Inflammatory macrophage treated with lipopolysaccharide for 4 hours (primary cell): ENCODE data around the gene APPL1.

Source experiments
- DNase-seq: peaks from one replicate; pipeline ENCODE4 v3.0.0-alpha.2; 2020

Gene APPL1, protein sequence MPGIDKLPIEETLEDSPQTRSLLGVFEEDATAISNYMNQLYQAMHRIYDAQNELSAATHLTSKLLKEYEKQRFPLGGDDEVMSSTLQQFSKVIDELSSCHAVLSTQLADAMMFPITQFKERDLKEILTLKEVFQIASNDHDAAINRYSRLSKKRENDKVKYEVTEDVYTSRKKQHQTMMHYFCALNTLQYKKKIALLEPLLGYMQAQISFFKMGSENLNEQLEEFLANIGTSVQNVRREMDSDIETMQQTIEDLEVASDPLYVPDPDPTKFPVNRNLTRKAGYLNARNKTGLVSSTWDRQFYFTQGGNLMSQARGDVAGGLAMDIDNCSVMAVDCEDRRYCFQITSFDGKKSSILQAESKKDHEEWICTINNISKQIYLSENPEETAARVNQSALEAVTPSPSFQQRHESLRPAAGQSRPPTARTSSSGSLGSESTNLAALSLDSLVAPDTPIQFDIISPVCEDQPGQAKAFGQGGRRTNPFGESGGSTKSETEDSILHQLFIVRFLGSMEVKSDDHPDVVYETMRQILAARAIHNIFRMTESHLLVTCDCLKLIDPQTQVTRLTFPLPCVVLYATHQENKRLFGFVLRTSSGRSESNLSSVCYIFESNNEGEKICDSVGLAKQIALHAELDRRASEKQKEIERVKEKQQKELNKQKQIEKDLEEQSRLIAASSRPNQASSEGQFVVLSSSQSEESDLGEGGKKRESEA

DNA sequence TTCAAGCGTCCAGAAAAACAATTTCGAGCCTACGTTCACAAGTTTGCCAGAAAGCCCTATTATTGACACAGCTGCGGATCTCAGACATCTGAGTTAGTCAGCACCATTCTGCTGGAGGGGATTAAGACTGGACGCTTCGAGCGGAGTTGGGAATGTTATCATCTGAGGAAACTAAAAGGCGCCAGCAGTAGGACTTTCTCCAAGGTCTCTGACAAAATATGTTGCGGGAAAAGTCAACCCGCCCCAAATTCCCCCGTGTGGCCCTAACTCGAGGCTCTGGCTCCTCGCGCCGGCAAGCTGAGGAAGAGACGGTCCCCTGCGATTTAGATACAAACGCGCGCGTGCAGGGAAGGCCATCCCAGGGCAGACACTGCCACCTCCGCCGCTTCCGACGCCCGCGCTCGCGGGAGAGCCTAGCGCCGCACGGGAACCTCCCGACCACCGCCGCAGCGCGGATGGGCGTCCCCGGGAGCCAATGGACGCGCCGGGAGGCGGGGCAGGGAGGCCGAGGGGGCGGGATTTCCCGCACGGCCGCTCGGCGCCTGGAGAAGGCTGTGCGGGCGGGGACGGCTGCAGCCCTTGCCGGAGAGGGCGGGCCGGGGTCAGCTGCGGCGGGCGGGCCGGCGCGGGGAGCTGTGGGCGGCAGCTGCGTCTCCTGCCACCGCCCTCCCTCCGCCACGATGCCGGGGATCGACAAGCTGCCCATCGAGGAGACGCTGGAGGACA lies at the start of gene APPL1:
TSS of gene APPL1 (plus strand) at position 526 of the 726 bp plus-strand sequence. CDS start at position 681, 155 bp downstream.
- peak; percentile 93 for DNase-seq

DNA sequence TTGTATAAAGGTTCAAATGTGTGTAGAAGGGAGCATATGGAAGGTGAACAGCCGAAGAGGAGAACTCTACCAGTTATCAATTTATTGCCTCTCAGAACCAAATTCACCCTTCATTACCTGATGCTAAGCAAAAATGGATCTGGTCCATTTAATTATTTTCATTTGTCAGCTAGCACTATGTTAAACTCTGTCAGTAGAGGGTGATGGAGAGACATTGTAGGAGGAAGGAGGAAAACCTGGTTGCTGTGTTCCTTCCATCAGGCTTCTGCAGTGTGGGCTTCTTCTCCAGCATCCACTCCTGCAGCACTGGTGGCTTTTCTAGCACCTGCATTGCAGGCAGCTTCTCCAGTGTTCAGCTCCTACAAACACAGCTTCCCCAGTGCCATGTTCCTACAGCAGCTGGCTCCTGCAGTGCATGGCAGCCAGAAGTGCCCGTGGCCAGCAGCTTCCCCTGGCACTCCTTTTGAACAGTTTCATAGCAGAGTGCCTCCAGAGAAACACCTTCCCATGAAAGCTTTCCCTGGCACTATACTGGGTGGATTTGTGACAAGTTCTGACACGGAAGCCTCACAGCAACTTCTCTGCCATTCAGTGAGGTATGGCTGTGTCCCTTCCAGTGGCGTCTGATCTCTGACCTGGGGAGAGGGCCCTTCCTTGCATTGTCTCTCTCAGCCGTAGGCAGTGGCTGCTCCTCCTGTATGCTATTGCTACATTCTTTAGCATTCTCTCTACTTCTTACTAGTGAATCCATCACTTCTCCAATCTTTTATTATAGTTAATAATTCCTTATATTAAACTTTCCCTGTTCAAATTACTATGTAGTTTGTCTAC lies 47.7 kb upstream of the APPL1 start:
- no peak for DNase-seq

DNA sequence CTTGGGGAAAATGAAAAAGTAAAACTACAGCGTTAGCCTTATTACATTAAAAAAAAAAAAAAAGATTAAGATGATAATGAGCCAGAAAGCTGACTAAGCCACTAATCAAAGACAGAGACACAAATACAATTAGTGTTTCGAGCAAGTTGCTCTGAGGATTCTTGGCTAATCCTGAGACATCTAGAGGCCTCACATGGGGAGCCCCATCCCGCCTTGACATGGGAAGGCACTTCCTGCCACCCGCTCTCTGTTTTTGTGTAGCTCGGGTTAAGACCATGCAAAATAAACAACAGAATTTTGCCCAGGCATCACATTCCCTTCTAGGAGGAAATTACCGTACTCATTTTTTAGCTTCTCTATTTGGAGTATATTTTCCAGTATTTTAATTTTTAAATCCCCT lies 43.0 kb upstream of the APPL1 start:
- no peak for DNase-seq

DNA sequence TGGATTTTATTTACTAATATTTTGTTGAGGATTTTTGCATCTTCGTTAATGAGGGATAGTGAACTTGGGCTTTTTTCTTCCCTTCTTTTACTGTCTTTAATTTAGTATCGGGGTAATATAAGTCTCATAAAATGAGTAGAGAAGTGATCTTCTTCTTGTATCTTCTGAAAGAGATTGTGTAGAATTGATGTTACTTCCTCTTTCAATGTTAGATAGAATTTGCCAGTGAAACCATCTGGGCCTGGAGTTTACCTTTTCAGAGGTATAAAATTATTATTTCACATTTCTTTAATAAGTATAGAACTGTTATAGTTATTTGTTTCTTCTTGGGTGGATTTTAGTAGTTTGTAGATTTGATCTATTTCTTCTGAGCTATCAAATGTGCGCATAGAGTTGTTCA lies 35.5 kb upstream of the APPL1 start:
- no peak for DNase-seq

DNA sequence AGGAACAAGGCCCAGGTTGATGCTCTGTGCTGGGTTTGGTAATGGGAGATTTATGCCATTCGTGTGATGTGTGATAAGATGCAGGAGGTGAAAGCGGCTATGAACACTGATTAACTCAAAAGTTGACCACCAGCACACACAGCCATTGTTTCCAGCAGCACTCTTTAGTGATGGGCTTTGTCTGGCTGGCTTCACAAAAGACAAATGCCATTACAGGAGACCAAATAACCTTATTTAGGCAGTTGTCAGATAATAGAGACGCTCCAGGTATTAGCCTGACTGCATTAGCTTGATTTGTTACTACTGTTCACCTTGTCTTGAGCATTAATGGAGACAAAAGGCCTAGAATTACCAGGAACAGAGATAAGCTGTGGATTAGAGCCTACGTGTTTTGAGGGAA lies 32.9 kb upstream of the APPL1 start:
- DNase-seq = no peak

DNA sequence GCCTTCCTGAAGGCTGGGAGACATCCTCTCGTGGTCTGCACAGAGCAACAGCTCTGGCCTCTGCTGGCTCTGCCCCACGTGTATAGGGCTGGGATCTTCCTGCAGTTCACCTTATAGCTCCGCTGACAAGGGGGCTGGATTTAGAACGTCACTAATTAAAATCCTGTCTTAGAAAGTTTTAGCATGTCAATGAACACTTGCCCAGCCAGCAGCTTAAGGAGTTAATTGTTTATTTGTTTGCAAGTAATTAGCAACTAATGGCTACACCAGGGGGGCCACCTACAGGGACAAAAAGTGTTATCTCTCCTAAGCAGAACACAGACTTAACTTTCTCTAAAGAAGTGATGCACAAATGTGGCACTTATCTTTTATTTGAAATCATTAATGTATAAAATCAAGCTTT lies 27.6 kb upstream of the APPL1 start, which contains the start of gene HESX1:
TSS of gene HESX1 (minus strand) at position 84 of the 403 bp plus-strand sequence. CDS start at position 24, 60 bp downstream.
- no peak for DNase-seq

DNA sequence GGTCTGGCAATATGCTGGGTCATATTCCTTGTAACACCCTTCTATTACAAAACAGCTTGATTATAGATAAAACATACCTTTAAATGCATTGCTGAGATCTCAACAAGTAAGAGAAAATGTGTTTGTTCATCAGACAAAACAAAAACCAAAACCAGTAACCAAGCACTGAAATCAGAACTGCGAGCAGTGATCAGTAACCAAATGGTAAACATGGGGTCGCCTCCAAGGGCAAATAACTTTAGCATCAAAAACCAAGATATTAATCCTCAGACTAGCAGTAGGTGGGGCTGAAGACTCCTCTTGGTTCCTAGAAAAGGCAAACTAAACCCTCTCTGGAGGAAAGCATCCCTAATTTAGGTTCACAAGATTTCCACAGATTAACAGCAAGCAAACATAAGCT lies 21.1 kb upstream of the APPL1 start:
- no peak for DNase-seq

DNA sequence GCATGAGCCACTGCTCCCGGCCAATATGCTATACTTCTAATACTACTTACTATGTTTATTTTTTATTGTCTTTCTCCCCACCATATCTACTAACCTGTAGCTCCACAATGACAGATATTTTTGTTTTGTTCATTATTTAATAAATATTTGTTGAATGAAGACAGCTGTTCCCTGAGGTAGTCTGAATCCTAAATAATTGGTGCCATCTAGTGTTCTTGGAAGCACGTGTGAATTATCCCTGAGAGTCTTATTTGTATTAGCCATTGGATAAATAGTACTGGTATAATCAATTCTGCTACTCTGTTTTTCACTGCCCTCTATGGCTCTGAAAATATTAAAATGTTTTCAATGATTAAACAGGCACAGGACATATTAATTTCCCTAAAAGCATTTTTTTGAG lies 5.6 kb upstream of the APPL1 start:
- no peak for DNase-seq

DNA sequence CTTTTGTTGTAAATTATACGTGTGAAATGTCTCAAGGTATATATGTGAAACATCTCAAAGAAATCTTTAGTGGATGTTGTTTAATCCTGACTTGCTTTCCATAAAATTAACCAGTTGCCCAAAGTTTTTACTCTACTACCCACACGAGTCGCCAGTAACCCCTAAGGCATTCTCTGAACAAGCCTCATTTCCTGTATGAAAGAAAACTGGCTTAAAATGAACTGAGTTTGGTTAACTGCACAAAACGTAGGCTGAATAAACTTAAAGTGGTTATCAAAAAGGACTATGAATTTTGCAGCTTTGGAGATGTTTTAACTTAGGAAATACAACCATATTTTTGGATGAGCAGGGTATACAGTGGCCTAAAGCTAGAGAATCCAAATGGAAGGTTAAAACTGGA lies 2.7 kb upstream of the APPL1 start:
- DNase-seq = no peak

DNA sequence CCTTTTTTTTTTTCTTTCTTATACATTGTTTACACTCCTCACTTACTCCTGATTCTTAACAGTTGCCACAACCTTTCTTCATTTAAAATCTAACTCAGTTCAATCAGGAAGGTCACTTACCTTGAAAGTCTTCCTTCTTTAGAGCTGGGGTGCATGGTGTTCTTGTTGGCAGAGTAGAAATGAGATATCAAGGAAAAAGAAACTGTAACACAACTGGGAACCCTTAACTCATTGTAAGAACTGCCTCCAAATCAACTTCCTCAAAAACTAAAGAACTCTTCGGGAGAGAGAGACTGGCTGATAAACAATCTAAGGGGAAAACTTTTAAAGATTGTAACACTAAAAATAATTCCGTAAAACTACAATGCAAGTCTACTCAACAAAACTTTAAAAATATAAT lies 1.4 kb upstream of the APPL1 start:
- DNase-seq = peak; percentile 71

DNA sequence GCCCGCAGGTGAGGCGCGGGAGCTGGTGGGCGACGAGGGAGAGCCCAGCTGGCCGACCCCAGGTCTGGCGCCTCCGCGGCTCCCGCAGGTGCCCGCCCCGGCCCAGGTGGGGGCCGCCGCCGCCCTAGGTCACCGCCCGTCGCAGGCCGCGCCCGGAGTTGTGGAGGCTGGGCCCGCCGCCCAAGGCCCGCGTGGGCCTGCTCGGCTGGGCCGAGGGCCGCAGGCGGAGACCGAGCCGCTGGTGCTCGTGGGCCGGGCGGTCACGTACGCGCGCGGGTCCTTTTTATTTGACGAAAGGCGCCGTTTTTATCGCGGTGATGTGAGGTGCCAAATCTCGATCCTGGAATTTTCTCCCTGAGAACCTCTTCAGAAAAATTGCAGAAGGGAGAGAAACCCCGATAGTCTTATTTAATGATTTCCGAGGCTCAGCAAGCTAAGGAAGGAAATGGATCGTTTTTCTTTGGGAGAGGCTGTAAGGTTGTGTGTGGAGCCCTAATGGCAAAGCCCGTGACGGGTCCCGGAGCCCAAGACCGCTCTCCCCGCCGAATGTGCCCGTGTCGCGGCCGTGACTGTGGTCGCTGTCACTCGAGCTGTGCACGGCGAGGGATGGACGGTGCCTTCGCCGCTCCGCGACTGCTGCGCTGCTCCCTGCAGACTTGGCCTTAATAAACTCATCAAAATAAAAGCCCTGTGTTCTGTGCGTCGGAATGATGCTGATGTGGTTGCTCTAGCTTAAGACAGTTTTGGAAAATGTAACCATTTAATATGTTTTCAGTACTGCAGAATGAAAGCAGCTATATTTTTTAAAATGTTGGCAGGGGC lies 612 bp downstream of the APPL1 start:
- DNase-seq = peak; percentile 26

DNA sequence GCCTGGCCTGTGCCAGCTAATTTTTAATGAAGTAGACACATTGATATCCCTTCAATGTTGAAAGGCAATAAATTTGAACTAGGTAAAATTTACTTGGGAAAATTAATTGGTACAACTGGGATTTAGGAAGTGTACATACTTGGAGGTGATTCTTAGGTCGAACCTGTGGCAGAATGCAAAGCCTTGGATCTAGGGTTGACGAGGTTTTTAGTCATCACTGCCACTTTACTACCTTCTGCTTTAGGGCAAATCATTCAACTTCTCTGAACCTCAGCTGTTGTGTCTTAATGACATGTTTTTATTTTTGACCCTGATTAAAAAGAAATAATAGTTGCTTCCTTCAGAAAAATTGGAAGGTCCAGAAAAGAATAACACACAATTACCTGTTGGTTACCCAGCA lies 2.5 kb downstream of the APPL1 start:
- DNase-seq = no peak

DNA sequence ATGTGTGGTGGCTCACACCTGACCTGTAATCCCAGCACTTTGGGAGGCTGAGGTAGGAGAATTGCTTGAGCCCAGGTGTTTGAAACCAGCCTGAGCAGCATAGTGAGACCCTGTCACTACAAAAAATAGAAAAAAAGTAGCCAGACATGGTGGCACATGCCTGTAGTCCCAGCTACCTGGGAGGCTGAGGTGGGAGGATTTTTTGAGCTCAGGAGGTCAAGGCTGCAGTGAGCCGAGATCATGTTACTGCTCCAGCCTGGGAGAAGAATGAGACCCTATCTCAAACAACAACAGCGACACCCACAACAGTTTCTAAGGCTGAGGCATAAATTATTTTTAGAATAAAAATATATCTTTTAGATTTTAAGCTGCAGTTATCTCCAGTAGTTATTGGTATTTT lies 6.3 kb downstream of the APPL1 start:
- no peak for DNase-seq

DNA sequence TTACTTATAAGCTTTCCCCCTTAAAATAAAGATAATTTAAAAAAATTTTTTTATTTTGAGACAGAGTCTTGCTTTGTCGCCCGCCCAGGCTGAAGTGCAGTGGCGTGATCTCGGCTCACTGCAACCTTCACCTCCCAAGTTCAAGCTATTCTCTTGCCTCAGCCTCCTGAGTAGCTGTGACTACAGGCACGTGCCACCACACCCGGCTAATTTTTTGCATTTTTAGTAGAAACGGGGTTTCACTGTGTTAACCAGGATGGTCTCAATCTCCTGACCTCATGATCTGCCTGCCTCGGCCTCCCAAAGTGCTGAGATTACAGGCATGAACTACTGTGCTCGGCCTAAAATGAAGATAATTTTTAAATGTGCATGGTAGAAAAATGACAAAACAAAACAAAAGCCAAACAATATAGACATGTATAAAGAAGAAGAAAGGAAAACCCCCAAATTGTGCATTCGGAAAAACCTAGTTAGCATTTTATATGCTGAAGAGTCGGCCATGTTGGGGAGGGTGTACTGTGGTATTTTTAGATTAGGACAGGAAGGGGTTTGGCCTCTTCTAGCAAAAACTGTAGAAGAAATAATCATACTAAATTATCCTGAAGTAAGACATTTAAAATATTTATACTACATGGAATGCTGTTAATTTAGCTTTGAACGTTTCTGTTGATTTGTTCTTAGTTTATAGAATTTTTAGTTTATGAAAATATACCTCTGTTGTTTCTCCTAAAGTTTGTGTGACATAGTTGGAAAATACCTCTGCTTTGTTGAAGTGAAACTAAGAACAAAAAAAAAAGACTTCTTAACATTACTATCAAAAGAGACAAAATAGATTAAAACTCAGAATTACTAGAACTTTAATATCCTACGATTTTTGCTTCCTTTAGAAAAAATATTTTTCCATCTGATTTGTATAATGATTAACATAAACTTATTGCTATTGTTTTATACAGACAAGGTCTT lies 7.4 kb downstream of the APPL1 start:
- no peak for DNase-seq

DNA sequence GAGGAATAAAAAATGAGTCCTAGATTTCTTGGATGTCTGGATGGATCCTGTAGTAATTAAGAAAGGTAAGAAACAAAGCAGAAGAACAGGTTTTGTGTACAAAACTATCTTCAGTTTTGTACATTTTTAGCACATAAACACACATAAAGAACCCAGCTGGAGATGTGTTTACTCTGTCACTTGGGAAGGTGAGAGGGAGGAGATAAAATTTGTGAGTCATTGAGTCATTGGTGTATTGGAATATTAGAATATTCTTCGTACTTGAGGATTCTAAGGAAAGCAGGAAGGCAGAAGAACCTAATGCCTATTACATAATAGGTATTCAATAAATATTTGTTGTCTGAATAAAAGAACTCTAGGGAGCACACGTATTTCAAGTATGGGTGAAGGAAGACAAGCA lies 17.4 kb downstream of the APPL1 start:
- no peak for DNase-seq

DNA sequence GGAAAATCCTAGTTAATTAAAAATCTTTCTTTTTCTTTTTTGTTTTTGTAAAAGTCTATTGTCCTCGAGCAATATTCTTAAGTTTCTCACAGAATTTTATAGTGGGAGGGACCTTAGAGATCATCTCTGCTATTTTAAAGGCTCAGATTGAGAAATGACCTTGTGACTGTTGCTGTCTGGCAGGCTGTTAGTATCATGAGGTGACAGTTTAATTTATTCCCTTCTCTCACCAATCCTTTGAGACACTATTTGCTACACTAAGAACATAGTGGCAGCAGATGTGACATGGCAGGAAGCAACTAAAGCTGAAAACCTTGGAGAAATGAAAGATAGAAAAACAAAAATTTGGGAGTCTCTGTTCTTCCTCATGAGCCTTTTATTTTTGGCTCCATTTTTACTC lies 24.9 kb downstream of the APPL1 start:
- peak; percentile 43 for DNase-seq

DNA sequence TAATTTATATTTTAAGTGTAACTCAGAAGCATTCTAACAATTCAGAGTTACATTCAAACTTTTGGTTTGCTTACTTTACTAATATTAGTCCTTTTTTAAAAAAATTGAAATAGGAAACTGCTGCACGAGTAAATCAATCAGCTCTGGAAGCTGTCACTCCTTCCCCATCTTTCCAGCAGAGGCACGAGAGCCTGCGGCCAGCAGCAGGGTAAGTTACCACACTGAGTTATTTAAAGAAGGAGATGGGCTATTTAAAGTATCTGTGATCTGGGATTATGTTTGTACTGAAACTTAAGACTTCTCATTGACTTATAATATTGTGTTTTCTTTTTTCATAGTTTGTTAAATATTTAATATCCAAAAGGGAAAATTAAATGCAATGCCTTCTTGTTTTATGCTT lies 29.3 kb downstream of the APPL1 start:
- DNase-seq = no peak

DNA sequence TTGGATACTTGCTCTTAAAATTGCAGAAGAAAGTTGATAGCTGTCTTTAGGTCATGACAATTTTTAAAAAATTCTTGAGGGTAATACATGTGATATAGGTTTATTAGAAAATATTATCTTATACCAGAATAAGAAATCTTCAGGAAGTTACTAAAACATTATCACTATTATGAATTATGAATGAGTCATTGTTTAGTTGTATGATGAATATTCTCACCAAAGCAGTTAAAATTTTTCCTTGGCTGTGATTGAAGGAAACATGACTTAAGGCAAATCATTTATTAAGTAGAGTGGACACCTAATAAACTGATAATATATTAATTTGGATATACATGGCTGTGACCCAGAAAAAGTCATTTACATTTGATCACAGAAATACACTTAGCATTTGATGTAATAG lies 30.1 kb downstream of the APPL1 start:
- DNase-seq = no peak

DNA sequence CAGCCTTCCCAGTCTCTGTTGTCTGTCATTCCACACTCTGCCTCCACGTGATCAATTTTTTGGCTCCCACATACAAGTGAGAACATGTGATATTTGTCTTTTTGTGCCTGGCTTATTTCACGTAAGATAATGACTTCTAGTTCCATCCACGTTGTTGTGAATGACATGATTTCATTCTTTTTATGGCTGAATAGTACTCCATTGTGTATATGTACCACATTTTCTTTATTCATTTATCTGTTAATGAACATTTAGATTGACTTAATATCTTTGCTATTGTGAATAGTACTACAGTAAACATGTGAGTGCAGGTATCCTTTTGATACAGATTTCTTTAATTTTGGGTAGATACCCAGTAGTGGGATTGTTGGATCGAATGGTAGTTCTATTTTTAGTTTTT lies 33.6 kb downstream of the APPL1 start:
- no peak for DNase-seq

DNA sequence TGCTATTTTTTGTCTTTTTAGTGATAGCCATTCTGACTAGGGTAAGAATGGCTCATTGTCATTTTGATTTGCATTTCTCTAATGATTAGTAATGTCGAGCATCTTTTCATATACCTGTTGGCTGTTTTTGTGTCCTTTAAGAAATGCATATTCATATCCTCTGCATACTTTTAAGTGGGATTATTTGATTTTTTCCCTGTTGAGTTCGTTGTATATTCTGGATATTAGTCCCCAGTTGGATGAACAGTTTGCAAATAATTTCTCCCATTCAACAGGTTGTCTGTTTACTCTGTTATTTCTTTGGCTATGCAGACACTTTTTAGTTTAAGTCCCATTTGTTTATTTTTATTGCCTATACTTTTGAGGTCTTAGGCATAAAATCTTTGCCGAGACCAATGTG lies 34.4 kb downstream of the APPL1 start:
- DNase-seq = no peak

DNA sequence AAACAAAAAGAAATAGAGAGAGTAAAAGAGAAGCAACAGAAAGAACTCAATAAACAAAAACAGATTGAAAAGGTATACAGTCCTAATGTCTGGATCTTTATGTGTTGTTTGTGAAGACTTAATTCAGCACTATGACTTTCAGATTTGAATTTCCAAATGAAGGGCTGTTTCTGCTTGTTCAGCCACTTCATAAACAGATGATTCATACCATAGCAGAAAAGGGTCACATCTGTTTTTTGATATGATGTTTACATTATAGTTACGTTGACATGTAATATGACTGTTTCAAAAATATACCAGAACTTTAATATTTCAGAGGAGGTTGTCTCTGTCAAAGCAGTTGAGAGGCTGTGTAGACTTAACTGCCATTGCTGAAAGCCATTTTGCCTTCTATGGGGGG lies 40.9 kb downstream of the APPL1 start:
- no peak for DNase-seq
